NCI-H2029 treated with DMSO at 0.1 percent for 48 hours (cell line): ENCODE data around the gene CDY1B.
"Not testable (repeated sequence)": the region's sequence is repeated elsewhere in the genome, so short reads cannot be mapped to it uniquely, and the experiment has no call there.

ENCODE experiments used
- DNase-seq: peaks from one replicate; lab custom pipeline; 2025; lab: John Stamatoyannopoulos, UW

The CDY1B gene

GRCh38 chrY:24047919-24048318 is at the start of gene CDY1B:
Gene CDY1B (minus strand): TSS chrY:24048019. CDS start chrY:24047688, 331 bp downstream.
- DNase-seq = not testable (repeated sequence)

GRCh38 chrY:24049525-24049924 is 1.7 kb upstream of the CDY1B start:
- not testable (repeated sequence) for DNase-seq

GRCh38 chrY:24043209-24043608 is 4.6 kb downstream of the CDY1B start:
- DNase-seq = not testable (repeated sequence)

- DNase-seq = not testable (repeated sequence)
These were observed 8.7 kb downstream of the CDY1B start for GRCh38 chrY:24039008-24039718.

GRCh38 chrY:24026212-24027103 is 21.4 kb downstream of the CDY1B start:
- not testable (repeated sequence) for DNase-seq
